GM18870 (cell line): ENCODE measurements around the gene MPDZ.

Experiments
- ATAC-seq: cut with Tn5 transposase; IDR thresholded peaks from one replicate; pipeline ENCODE4 v1.9.1; 2021; ENCODE audit warnings: moderate library complexity; ENCODE audit not compliant: unreplicated experiment

Gene MPDZ

DNA sequence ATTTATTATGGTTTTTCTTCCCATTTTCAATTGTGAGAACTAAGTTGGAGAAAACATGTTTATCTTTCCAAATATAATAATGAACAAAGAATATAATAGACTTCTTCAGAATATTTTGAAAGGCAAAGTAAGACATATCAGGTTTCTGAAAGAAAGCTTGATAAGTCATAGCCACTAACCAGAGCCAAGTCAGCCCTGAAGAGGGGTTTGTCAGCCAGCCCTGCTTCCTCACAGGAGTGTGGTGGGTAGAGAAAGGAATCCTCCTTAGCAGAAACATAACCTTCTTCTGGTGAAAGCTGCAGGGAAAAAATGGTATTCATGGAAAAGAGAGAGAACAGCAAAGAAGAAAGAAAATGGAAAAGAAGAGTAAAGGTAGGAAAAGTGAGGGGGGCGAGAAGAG lies 93.4 kb downstream of the MPDZ start:
- ATAC-seq, result no peak

DNA sequence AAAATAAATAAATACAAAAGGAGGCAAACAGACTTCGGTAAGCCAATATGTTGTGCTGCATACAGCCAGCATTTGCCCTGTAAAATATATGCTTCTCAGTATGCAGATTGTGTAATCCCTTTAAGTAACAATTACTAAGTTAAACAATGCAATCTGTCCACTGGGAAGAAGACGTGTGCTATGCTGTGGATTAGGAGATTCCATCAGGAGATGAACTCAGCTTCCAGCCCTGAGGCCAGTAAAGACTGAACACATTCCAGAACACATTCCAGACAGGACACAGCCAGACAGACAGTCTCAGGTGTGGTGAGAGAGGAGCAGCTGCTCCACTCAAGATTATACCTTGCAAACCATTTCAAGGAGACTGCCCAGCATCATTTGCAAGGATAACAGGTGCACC lies 97.8 kb downstream of the MPDZ start:
- no peak for ATAC-seq

DNA sequence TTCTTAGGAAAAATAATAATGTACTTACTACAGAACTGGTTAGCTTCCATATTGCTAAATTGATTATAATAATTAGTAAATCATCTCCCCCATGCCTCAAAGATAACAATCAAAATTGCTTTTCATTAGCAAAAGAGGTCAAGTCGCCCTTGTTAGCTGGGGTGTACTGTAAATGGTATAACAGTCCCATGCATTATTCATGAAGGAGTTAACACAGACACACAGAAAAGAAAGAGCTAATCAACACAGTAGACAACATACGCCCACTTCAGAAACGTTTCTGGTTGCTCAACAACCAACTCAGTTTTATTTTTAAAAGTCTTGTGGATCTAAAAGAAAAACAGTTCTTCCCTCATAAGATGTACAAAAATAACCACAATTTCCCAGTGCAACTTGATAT lies 100.2 kb downstream of the MPDZ start:
- no peak for ATAC-seq

DNA sequence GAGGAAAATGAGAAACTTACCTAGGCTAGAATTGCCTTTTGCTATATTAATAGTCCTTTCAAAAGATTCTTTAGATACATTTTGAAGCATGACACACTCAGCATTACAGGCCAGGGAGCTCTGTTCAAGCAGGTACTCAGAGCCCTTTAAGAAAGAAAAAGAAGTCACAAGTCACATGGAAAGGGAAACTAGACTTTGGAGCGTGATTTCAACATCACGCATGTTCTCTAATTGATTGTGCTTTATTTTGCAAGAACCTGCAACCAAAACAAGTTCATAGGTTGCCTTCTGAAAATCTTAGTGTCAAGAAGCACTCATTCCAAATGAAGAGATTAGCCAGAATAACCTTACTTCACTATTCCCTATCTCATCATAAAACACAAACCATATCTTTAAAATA lies 103.8 kb downstream of the MPDZ start:
- no peak for ATAC-seq

DNA sequence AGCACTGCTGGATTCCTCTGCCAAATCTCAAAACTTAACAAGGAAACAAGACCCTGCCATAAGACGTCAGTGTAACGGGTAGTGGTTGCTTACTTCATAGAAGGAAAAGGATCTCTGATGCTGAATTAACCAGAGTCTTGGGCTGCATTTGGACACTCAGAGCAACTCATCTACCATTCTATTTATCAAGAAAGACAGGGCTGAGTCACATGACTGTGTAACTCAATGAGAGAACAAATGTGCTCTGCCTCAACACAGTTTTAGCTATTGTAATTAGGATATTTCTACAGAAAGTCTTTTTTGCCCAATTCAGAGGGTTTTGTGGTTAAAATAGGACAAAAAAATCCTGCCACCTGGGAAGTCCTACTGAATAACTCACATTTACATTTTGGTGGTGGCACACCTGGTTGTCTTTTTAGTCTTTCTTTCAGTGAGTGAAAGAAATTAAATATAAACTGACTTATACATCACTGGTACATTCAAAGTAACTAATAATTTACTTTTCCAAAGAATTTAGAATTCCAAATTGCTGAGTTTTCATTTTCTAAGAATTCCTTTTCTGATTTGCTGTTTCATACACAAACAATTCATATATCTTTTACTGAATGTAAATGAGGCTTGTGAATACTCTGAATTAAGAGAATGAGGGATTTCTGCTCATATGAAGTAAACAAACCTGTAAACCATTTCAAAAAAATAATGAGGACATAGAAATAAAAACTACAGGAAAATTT lies 104.4 kb downstream of the MPDZ start:
- ATAC-seq, result no peak

DNA sequence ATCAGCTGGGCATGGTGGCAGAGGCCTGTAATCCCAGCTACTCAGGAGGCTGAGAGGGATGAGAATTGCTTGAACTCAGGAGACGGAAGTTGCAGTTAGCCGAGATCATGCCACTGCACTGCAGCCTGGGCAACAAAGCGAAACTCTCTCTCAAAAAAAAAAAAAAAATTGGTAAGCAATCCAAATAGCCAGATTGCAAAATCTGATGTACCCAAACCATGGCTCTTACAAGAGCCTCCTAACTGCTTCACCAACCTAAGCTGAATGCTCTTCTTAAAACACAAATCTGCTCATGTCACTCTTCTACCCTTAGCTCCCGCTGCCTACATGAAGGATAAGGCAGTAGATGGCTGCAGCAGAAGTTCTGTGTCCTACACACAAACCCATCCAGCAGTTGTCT lies 105.9 kb downstream of the MPDZ start:
- ATAC-seq, result no peak

DNA sequence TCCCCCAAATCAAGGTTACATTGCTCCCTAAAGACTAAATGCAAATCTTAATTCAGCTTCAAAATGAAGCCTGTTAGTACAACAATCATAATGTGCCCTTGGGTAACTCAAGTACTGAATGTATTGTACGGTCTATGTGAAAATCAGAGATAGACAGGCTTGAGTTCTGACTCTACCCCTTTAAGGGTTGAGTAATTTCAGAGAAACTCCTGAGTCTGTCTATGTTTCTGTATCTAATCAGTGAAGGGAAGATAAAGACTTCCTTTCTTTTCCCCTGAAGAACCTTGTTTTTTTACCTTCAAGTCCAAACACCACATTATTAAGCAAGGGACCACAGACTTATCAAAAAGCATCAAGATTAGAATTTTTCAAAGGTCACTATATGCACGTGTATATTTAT lies 108.2 kb downstream of the MPDZ start:
- ATAC-seq, result no peak

DNA sequence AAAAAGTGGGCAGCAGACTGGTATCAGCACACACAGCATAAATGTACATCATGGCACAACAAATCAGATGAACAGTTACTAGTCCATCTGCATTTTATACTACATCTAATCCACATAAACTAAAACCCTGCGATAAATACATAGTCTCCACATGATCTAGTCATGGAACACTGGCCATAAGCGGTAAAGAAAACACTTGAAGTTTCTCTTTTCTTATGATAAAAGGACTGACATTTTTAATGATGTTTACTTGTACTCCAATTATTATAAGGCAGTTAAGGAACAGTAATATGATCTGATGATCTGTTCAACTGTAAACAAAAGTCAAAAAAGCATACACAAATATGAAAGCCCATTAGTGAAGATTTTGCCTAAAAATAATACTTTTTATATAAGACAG lies 112.5 kb downstream of the MPDZ start:
- ATAC-seq, result no peak

DNA sequence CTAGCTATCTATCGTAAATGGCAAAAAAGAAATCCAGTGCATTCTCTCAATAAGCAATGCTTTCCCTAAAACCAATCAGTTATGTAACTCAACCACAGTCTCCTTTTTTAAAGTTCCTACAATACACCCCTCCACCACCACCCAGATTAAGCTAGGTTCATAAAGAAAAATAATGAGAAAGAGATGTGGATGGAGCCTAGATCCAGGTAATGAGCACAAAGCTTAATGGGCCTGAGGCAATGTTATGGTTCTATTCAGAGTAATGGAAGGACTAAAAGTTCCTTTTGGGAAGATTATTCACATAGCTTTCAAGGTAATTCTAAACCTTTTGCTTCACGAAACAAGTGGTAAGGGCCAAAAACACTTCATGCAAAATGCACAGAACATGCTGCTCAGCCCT lies 113.5 kb downstream of the MPDZ start:
- ATAC-seq, result no peak

DNA sequence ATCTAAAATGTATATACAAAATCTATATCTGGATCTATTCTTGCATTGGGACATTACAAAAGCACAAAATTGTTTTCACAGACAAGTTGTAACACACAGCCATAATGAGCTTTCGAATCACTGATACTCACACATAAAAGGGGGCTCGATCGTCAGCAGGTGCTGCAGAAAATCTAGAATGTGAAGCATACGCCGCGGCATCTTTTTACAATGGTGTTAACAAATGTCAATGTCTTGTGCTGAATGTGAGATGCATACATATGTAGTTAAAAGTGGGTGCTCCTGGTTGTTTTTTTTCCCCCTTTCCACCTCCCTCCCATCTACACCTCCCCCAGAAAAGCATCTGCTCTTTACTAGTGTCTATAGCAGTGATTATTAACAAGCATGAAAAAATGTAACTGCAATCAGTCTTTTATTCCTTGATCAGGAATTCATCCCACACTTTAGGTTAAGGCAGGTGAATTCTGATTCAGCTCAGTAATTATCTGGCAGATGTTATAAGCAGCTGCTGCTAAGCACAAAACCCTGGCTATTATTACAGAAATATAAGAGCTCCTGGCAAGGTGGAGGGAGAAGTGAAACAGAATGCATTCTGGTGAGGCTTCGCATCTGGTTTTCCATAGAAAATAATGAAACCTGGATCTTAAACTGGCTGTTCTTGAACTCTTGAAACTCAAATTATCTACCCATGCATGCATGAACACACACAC lies 114.1 kb downstream of the MPDZ start:
- ATAC-seq, result no peak

DNA sequence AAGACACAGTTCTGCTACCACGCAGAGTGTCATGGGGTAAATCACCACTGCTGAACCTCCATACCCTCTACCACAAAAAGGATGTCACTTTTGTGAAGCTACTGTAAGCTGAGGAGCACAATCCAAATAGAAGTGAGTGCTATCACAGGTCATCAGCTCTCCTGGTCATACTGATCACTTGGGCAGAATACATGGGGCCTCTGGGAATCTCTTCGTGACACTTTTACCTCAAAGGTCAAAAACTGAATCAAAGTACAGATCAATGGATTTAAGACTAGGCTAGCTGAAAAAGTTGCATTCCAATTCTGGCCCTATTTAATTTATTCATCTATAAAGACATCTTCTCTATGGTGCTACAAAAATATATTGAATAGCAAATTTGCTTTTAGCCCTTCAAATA lies 115.5 kb downstream of the MPDZ start:
- no peak for ATAC-seq

DNA sequence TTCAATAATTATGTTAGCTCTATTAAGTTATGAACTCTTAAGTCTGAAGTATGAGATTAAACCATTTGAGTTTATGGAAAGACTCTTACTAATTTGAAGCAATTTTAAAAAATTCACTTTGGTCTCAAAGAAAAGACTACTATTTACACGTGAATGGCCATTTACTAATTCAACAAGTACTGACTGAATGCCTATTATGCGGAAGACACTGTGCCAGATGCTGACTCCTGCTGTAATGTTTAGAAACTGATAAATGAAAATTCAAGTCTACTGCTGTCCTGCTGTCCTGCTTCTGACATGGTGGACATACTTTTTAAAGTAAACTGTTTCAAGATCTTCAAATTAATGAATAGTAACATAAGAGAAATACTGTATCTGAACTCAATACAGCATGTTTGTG lies 116.2 kb downstream of the MPDZ start:
- ATAC-seq, result no peak

DNA sequence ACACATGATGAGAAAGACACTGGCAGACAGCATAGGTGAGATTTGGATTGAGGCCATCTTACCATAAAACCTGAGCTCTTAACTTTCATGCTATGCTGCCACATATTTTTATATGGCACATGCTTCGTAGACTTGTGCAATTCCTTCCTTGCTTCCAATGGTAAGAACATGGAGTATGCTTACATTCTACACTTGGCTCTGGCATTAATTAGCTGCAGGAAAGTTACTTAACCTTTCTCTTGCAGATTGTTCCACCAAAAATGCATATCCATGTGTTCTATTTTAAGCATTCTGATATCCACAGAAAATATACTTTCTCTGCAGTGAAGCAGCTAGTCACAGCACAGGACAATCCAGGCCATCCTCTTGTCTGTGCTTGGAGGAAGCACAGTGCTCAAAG lies 119.4 kb downstream of the MPDZ start:
- no peak for ATAC-seq

DNA sequence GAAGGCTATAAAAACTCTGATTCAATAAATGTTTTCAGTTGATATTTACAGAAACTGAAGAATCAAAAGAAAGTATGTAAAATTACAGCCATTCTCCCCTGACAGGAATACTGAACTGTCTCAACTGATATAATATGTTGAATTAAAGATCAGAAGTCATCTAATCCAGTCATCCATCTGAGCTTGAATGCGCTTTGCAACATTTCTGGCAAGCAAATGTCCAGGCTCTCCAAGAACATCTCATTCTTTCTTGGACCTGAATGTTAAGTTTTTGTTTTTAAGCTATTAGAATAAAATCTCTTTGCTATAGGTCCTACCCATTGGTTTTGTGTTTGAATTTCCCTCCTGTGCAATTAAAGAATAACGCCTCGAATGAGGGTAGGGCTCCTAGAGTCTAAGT lies 120.5 kb downstream of the MPDZ start:
- no peak for ATAC-seq

DNA sequence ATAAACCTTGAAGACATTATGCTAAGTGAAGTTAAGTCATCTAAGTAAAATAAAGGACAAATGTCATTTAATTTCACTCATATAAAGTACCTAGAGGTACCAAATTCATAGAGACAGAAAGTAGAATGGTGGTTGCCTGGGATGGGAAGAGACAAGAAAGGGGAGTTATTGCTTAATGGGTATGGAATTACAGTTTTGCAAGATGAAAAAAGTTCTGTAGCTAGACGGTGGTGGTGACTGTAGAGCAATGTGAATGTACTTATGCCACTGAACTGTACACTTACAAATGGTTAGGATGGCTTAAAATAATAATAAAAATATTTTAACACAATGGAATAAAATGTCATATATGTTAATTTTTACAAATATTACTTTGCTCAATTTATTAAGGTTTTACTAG lies 128.0 kb downstream of the MPDZ start:
- ATAC-seq, result no peak

DNA sequence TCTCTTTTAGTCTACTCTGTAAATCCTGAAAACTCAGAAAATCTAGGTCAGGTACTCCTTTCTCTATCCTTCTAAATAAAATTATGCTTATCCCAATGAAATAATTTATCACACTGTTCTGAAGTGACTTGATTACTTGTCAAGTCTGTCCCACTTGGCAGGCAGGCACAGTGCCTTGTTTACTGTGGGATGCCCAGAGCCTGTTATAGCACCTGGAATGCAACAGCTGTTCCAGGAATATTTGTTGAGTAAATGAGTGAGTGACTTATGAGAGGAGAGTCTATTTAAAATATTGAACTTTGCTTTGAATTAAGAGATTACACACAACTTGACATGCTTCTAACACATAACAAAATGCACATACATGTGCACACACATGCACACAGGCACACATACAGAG lies 130.0 kb downstream of the MPDZ start:
- no peak for ATAC-seq

DNA sequence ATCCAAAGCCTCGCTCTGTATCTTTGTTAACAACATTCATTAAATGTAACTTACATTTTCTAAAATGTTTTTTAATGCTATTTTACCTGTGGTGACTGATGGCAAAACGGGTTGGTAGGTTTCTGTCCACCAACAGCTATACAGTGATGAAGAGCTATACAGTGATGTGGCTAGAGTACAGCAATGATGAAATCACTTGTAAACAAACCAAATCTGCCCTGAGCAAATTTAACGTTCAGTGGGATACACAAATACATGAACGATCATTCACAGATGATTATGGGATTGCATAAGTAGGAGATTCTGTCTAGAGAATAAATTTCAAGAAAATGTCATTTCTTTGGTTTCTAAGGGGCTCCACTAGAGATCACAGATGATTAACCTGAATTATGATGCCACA lies 132.7 kb downstream of the MPDZ start:
- no peak for ATAC-seq

DNA sequence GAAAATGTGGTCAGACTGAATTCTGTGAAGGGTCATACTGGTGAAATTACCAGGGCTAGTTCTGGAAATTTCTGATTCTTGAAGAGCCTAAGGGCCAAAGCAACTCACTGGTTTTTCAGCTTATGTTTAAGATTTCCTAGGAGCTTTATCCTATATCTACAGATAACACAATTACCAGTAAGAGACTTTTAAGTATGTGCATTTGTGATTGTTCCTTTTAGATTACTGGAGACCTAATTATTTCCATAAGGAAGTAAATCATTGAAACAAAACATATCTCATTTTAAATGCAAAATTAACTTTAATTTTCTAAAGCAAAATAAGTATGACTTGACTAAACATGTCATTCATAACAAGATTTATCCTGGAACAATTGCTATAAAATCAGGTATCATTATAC lies 134.2 kb downstream of the MPDZ start:
- no peak for ATAC-seq

DNA sequence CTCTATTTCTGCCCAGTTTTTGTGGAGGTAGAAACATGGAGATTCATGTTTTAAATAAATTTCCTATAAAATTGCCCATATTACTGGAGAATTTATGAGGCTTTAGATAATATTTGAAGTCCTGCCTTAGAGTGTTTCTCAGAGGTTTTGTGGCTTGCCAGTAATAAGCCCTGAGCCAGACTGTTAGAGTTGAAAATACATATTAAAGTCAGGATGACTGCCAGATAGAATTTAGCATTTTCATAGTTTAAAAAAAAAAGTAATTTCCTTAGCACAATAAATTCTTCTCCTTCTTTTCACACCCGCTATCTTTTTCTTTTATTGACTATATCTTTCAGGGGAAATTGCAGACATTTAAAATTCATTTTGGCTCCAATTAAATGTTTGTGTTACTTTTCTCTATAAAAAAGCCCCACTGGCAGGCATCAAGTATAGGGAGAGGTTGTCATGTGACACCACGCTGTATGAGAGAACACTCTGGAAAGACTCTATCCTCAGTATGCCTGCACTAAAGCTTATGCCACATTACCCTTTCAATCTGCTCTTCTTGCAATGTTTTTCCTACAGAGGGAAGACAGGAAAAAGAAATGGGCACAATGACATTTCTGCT lies 135.2 kb downstream of the MPDZ start:
- ATAC-seq, result no peak

DNA sequence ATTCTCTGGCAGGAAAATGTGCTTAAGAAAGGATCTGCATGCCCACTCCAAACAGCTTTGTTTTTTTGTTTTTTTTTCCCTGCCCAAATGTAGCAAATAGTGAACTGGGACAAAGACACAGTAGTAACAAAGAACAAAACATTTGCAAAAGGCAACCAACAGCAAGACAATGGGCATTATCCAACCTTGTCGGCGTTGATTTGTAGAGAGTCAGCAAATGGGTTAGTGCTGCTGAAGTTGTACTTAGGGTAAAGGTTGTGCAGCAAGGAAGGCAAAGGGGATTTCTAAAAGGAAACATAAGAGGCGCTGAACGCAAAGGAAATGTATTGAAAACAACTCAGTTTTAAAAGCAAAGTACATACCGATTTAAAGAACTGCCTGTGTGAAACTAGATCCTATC lies 136.2 kb downstream of the MPDZ start:
- no peak for ATAC-seq

DNA sequence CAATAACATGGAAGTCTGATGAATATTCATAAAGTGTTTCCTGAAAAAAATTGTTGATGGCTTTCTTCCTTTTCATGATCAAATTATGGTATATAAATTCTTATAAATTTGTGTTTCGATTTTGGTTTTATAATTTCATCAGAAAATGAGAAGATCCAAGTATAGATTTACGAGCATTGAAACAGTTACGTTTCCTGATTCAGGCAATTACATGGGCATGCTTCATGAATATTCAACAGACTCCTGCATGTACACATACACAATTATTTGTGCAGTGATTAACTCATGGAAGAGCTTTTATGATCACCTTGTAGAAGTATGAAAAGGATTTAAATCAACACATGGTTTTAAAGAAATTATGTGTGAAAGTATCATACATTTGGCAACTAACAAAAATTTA lies 136.7 kb downstream of the MPDZ start:
- ATAC-seq, result no peak

DNA sequence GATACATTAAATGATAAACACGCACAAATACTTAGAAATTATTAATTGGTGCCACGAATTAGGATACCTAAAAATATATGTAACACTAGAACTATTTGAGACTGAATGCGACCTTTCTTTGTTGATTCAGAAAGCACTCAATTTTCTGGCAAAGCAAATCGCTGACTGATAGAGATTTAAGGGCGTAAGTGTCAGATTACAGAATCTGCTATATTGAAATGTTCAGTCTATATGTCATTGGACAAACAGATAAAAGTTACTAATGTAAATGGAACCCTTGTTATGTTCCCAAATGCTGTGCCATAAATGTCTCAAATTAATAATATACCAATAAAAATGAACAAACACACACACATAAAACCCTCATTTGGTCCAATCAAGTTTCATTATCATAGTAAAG lies 137.9 kb downstream of the MPDZ start:
- no peak for ATAC-seq
